Mucosa of descending colon (tissue), 3 donors: Measurements from ENCODE around the gene PDE4D. TPM values are rescaled to one million over a fixed set of nuclear protein-coding genes. Genes with fewer than 3 reads are reported as not detected.
"Not testable (repeated sequence)": the region's sequence is repeated elsewhere in the genome, so short reads cannot be mapped to it uniquely, and the experiment has no call there.

ENCODE experiments used
- ATAC-seq: fragments of 200-7000 bp; cut with Tn5 transposase; one replicate; pipeline ENCODE4 v1.9.1; 2020; ENCODE audit warnings: mild to moderate bottlenecking, moderate library complexity
- DNase-seq, 3 donors: peaks; one replicate each; pipeline ENCODE4 v3.0.0-alpha.2; 2020
- H3K36me3 ChIP-seq: fragments of 200-600 bp; one replicate; pipeline ENCODE4 v1.8.0; 2021; ENCODE audit warnings: low read depth, mild to moderate bottlenecking
- H3K4me1 ChIP-seq: fragments of 200-600 bp; one replicate; pipeline ENCODE4 v1.8.0; 2021; ENCODE audit warnings: low read depth, mild to moderate bottlenecking
- H3K4me3 ChIP-seq: fragments of 200-600 bp; one replicate; pipeline ENCODE4 v1.8.0; 2021; ENCODE audit warnings: mild to moderate bottlenecking
- H3K9me3 ChIP-seq: fragments of 200-600 bp; one replicate; pipeline ENCODE4 v1.8.0; 2021; ENCODE audit warnings: mild to moderate bottlenecking
- intact Hi-C, 2 donors: fragments of 100-400 bp; cut with DNase I in 1 of 2; cut with micrococcal nuclease in 1 of 2; formaldehyde crosslinking; loops; one replicate each; pipeline versions ENCODE4 v1.11.0 to v1.11.1; 2022; cut with DNase I, micrococcal nuclease
- total RNA-seq, 3 donors: library from RNA; stranded (reverse); fragmentation: NEBNext Ultra II Directional in 2 of 3; extraction: Animal tissue kit (Norgen Biotek cat#: 25700) in 2 of 3; gene quantifications; one replicate each; pipeline versions ENCODE4 v1.2.1 to v1.2.4, GENCODE V29; 2021 to 2023
- TF ChIP-seq, protein P1 (sequence below): fragments of 200-600 bp; IDR thresholded peaks from one replicate; pipeline ENCODE4 v1.8.0; 2022; ENCODE audit warnings: antibody characterized with exemption, mild to moderate bottlenecking
- donor health status: DM: no; HTN: no; CAD: no; lungs with moderate emphysema.
- donor health status: DM: no; HTN: no; CAD: no.
- donor health status: DM: no; HTN: yes; CAD: no.

PDE4D gene
- total RNA-seq, 3 donors from 2014 or later = 37.9 to 137 (median 100) TPM

DNA sequence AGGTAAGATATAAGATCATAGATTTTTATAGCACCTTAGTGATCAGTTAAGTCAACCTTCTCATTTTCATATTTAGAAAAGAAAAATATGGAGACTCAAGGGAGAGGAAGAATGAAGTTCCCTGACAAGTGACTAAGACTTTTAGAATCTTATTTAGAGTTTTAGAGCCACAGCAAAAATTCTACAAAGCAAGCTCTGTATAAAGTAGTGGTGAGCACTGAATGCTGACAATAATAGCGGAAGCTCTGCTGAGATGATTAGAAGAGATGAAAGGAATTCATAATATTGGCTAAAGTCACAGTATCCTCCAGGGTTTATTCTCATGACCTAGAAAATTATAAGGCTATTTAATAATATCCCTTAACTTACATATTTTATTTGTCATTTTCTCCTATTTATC is 316.0 kb downstream of the PDE4D start:
- Histone ChIP-seq H3K4me3 (no peak overlapping the region), H3K4me1 (no peaks in the 10 kb centered on the region), H3K9me3 (no peaks in the 10 kb centered on the region), H3K36me3 (no peaks in the 10 kb centered on the region)
- TF ChIP-seq, protein P1, sequence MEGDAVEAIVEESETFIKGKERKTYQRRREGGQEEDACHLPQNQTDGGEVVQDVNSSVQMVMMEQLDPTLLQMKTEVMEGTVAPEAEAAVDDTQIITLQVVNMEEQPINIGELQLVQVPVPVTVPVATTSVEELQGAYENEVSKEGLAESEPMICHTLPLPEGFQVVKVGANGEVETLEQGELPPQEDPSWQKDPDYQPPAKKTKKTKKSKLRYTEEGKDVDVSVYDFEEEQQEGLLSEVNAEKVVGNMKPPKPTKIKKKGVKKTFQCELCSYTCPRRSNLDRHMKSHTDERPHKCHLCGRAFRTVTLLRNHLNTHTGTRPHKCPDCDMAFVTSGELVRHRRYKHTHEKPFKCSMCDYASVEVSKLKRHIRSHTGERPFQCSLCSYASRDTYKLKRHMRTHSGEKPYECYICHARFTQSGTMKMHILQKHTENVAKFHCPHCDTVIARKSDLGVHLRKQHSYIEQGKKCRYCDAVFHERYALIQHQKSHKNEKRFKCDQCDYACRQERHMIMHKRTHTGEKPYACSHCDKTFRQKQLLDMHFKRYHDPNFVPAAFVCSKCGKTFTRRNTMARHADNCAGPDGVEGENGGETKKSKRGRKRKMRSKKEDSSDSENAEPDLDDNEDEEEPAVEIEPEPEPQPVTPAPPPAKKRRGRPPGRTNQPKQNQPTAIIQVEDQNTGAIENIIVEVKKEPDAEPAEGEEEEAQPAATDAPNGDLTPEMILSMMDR = no peak
- intact Hi-C loops = no loop called here
- ATAC-seq = no peak
- no peak for DNase-seq

DNA sequence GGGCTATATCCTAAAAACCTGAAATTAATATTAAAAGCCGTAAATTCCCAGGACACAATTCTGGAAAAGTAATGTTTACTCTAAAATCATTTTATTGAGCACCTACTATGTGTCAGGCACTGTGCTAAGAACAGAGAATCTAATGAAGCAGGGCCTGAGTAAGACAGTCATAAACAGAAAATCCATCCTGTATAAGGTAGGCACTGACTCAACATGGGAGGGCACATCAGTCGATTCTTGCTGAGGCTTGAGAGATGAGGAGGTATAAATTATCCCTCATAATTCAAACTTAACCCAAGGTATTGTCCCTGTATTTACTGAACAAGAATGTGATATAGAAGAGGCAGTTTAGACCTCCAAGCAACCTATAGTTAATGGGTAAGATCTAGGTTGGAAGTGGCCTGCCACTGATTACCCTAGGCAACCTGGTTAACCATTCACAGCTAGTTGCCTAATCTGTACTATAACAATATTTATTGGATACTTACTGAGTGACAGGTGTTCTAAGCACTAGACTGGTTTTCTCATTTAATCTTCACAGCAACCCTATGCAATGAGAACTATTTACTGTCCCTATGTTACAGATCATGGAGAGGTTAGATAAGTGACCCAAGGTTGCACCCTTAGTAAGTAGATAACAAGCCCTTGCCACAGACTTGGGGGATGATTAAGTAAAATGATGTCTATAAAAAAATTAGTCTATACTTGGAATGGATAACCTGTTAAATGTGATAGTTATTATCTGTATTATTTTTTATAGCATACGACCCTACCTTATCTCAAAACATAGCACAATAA is 317.7 kb downstream of the PDE4D start:
- TF ChIP-seq, protein P1 = no peak
- intact Hi-C loops = no loop called here
- H3K4me1 ChIP-seq = no peaks in the 10 kb centered on the region
- H3K4me3 ChIP-seq = no peak overlapping the region
- peak; percentile 98 for ATAC-seq
- H3K9me3 ChIP-seq = no peaks in the 10 kb centered on the region
- no peaks in the 10 kb centered on the region for H3K36me3 ChIP-seq
- peak in 1 of 3 donors; percentile 28 for DNase-seq

- H3K36me3 ChIP-seq, ATAC-seq, DNase-seq, H3K4me1 ChIP-seq, H3K9me3 ChIP-seq, H3K4me3 ChIP-seq, intact Hi-C loops: not testable (repeated sequence)
Measured at GRCh38 chr5:59573509-59573908, 320.0 kb downstream of the PDE4D start.

GRCh38 chr5:59571067-59571466 is 322.5 kb downstream of the PDE4D start:
- TF ChIP-seq, protein P1 = no peak
- DNase-seq (no peak), ATAC-seq (no peak)
- no peaks in the 10 kb centered on the region for H3K9me3 ChIP-seq
- no peak overlapping the region for H3K4me3 ChIP-seq
- intact Hi-C loops = no loop called here
- no peaks in the 10 kb centered on the region for H3K36me3 ChIP-seq
- H3K4me1 ChIP-seq = no peaks in the 10 kb centered on the region

- Histone ChIP-seq H3K4me1 (no peaks in the 10 kb centered on the region), H3K9me3 (no peaks in the 10 kb centered on the region), H3K36me3 (no peaks in the 10 kb centered on the region), H3K4me3 (no peak overlapping the region)
- no peak for DNase-seq
- no peak for ATAC-seq
- TF ChIP-seq, protein P1 = no peak
- intact Hi-C loops = no loop called here
Measured at GRCh38 chr5:59569608-59570334, 323.8 kb downstream of the PDE4D start.

GRCh38 chr5:59569158-59569557 is 324.4 kb downstream of the PDE4D start:
- no peaks in the 10 kb centered on the region for H3K4me1 ChIP-seq
- H3K9me3 ChIP-seq = no peaks in the 10 kb centered on the region
- no peak overlapping the region for H3K4me3 ChIP-seq
- DNase-seq (no peak), ATAC-seq (no peak)
- TF ChIP-seq, protein P1 = no peak
- H3K36me3 ChIP-seq = no peaks in the 10 kb centered on the region
- intact Hi-C loops = no loop called here
